Body of pancreas (tissue), 4 donors: ENCODE results near the gene ADD1. TPM values are rescaled to one million over a fixed set of nuclear protein-coding genes. Genes with fewer than 3 reads are reported as not detected.

ENCODE experiments used
- ATAC-seq: fragments of 150-250 bp; one replicate; pipeline ENCODE4 v1.9.1; 2016
- DNase-seq, 4 donors: peaks; one replicate each; pipeline ENCODE4 v3.0.0-alpha.2; 2019
- H3K27ac ChIP-seq, 4 donors: fragments of 200-600 bp; sonication (generic); 1 replicate in 3 of 4; 2 replicates in 1 of 4; pipeline versions ENCODE4 v1.5.1 to v1.6.1; 2016 to 2019; ENCODE audit warnings: mild to moderate bottlenecking in 1 of 4, mixed read lengths in 1 of 4, moderate library complexity in 1 of 4
- H3K27me3 ChIP-seq, 2 donors: fragments of 200-600 bp; sonication (generic); one replicate each; pipeline ENCODE4 v1.6.0; 2016; ENCODE audit warnings: mild to moderate bottlenecking in 1 of 2
- H3K36me3 ChIP-seq, 2 donors: fragments of 200-600 bp; sonication (generic); replicated peaks in 1 of 2; 2 replicates each; pipeline ENCODE4 v1.5.1; 2016; ENCODE audit warnings: low read depth in 2 of 2; ENCODE audit not compliant: insufficient read depth in 1 of 2
- H3K4me1 ChIP-seq: fragments of 200-600 bp; sonication (generic); one replicate; pipeline ENCODE4 v1.6.0; 2016
- H3K4me3 ChIP-seq, 2 donors: fragments of 200-600 bp; sonication (generic); 1 replicate in 1 of 2; 2 replicates in 1 of 2; pipeline ENCODE4 v1.5.1; 2016 to 2019
- H3K9me3 ChIP-seq, 3 donors: fragments of 200-600 bp; sonication (generic); 1 replicate in 2 of 3; 2 replicates in 1 of 3; pipeline ENCODE4 v1.5.1; 2016
- CTCF ChIP-seq, 7 experiments: fragments of 450-650 bp in 4 of 7; fragments of 200-600 bp in 3 of 7; sonication (generic) in 3 of 7; IDR thresholded peaks; one replicate each; pipeline ENCODE4 v1.5.1; 2016 to 2019; ENCODE audit warnings: antibody characterized with exemption in 7 of 7
- POLR2A ChIP-seq, 3 donors: fragments of 450-650 bp; IDR thresholded peaks; one replicate each; pipeline ENCODE4 v1.6.1; 2016; ENCODE audit warnings: antibody characterized with exemption in 3 of 3, mild to moderate bottlenecking in 2 of 3
- WGBS, 2 donors: methylation state at CpG; one replicate each; pipeline ENCODE4 v1.1.5; 2017; 5-methylcytosine and 5-hydroxymethylcytosine counted together
- intact Hi-C: fragments of 100-400 bp; cut with DNase I; formaldehyde crosslinking; loops from one replicate; pipeline ENCODE4 v1.15.1; 2023
- total RNA-seq, 2 donors: library from RNA; depleted of rRNA; stranded (reverse); fragments of >200 nt; gene quantifications; one replicate each; pipeline ENCODE4 v1.1.0, GENCODE V29; 2016

ADD1 gene
- total RNA-seq, 2 donors from 2014 or later: 84.1 to 266 TPM

- TF ChIP-seq POLR2A (IDR thresholded peaks at IDR 0.05): no peak
- Histone ChIP-seq H3K27ac (peak overlapping the region; percentile 41 to 90 (median 70)), H3K4me1 (peaks cover 24% of the 10 kb centered on the region), H3K27me3 (no peaks in the 10 kb centered on the region), H3K4me3 (peak overlapping the region; percentile 55 to 96), H3K36me3 (no peaks in the 10 kb centered on the region), H3K9me3 (no peaks in the 10 kb centered on the region)
- intact Hi-C loops: no loop called here
- 0 to 1% methylated on average over 7 to 31 of the region's 38 CpGs for WGBS, 2 donors
- DNase-seq: peak in 3 of 4 donors; percentile 37 to 61 (median 54)
- ATAC-seq: no peak
Measured at GRCh38 chr4:2963966-2964471, 120.4 kb downstream of the ADD1 start.

- 45 to 56% methylated on average over 5 of the region's 5 CpGs for WGBS, 2 donors
- intact Hi-C loops: no loop called here
- H3K4me3 ChIP-seq: peak overlapping the region in 1 of 2 donors; percentile 55
Measured at GRCh38 chr4:2964706-2965258, 121.1 kb downstream of the ADD1 start.

GRCh38 chr4:2965262-2965661 is 121.6 kb downstream of the ADD1 start:
- TF ChIP-seq POLR2A (IDR thresholded peaks at IDR 0.05): no peak
- no peak for TF ChIP-seq CTCF (IDR thresholded peaks at IDR 0.05)
- peaks cover 24% of the 10 kb centered on the region for H3K4me1 ChIP-seq
- H3K27me3 ChIP-seq: no peaks in the 10 kb centered on the region
- no peak overlapping the region for H3K4me3 ChIP-seq
- DNase-seq (no peak), ATAC-seq (no peak)
- no peaks in the 10 kb centered on the region for H3K9me3 ChIP-seq
- intact Hi-C loops: no loop called here
- H3K36me3 ChIP-seq: no peaks in the 10 kb centered on the region
- H3K27ac ChIP-seq: no peak overlapping the region
- WGBS, 2 donors: 90 to 95% methylated on average over 16 of the region's 16 CpGs

More at GRCh38 chr4:2964706-2965258, 121.1 kb downstream of the ADD1 start:
- Histone ChIP-seq H3K36me3 (no peaks in the 10 kb centered on the region), H3K27me3 (no peaks in the 10 kb centered on the region), H3K9me3 (no peaks in the 10 kb centered on the region), H3K27ac (no peak overlapping the region), H3K4me1 (peaks cover 24% of the 10 kb centered on the region)
- ATAC-seq (no peak), DNase-seq (no peak)
- TF ChIP-seq CTCF (IDR thresholded peaks at IDR 0.05) (no peak), POLR2A (IDR thresholded peaks at IDR 0.05) (no peak)

GRCh38 chr4:2968381-2968780 is 124.7 kb downstream of the ADD1 start:
- no peak overlapping the region for H3K27ac ChIP-seq
- no peaks in the 10 kb centered on the region for H3K27me3 ChIP-seq
- H3K9me3 ChIP-seq: no peaks in the 10 kb centered on the region
- H3K4me1 ChIP-seq: peaks cover 12% of the 10 kb centered on the region
- intact Hi-C loops: no loop called here
- 79 to 82% methylated on average over 3 of the region's 3 CpGs for WGBS, 2 donors
- ATAC-seq (no peak), DNase-seq (no peak)
- TF ChIP-seq POLR2A (IDR thresholded peaks at IDR 0.05) (no peak), CTCF (IDR thresholded peaks at IDR 0.05) (no peak)
- no peaks in the 10 kb centered on the region for H3K36me3 ChIP-seq
- H3K4me3 ChIP-seq: no peak overlapping the region

- ATAC-seq (no peak), DNase-seq (no peak)
- TF ChIP-seq POLR2A (IDR thresholded peaks at IDR 0.05) (no peak), CTCF (IDR thresholded peaks at IDR 0.05) (no peak)
- Histone ChIP-seq H3K4me3 (no peak overlapping the region), H3K4me1 (no peaks in the 10 kb centered on the region), H3K36me3 (no peaks in the 10 kb centered on the region), H3K27ac (no peak overlapping the region), H3K27me3 (no peaks in the 10 kb centered on the region), H3K9me3 (no peaks in the 10 kb centered on the region)
- intact Hi-C loops: no loop called here
- 88 to 90% methylated on average over 3 of the region's 3 CpGs for WGBS, 2 donors
Measured at GRCh38 chr4:2971275-2971674, 127.6 kb downstream of the ADD1 start.
